Lower lobe of right lung (tissue), 2 donors: ENCODE data around the gene CA12. TPM values are rescaled to one million over a fixed set of nuclear protein-coding genes. Genes with fewer than 3 reads are reported as not detected.

Experiments used
- ATAC-seq, 2 donors: fragments of 200-7000 bp; cut with Tn5 transposase; one replicate each; pipeline ENCODE4 v1.9.1; 2020 to 2022; ENCODE audit warnings: mild to moderate bottlenecking in 2 of 2, moderate library complexity in 2 of 2
- DNase-seq: peaks from one replicate; pipeline ENCODE4 v3.0.0-alpha.2; 2020
- H3K27ac ChIP-seq: fragments of 200-600 bp; one replicate; pipeline ENCODE4 v1.8.0; 2022
- H3K27me3 ChIP-seq: fragments of 200-600 bp; one replicate; pipeline ENCODE4 v1.8.0; 2022; ENCODE audit warnings: low read depth
- H3K36me3 ChIP-seq: fragments of 200-600 bp; one replicate; pipeline ENCODE4 v1.8.0; 2022; ENCODE audit warnings: mild to moderate bottlenecking
- H3K4me1 ChIP-seq: fragments of 200-600 bp; one replicate; pipeline ENCODE4 v1.8.0; 2022
- H3K4me3 ChIP-seq: fragments of 200-600 bp; one replicate; pipeline ENCODE4 v1.8.0; 2022; ENCODE audit warnings: mild to moderate bottlenecking
- H3K9me3 ChIP-seq: fragments of 200-600 bp; one replicate; pipeline ENCODE4 v1.8.0; 2022
- intact Hi-C: fragments of 100-400 bp; cut with DNase I; formaldehyde crosslinking; loops from one replicate; pipeline ENCODE4 v1.11.0; 2022
- total RNA-seq: library from RNA; stranded (reverse); fragmentation: NEBNext Ultra II Directional; extraction: Animal tissue kit (Norgen Biotek cat#: 25700); gene quantifications from one replicate; pipeline ENCODE4 v1.2.1, GENCODE V29; 2021
- TF ChIP-seq, protein P1 (sequence below): fragments of 200-600 bp; IDR thresholded peaks from one replicate; pipeline ENCODE4 v1.8.0; 2022; ENCODE audit warnings: antibody characterized with exemption, mild to moderate bottlenecking
- donor health status: DM: no; HTN: yes; CAD: no; lungs with severe emphysema.

CA12 gene
- total RNA-seq, 1 donor from 2014 or later = 4.9 TPM

DNA sequence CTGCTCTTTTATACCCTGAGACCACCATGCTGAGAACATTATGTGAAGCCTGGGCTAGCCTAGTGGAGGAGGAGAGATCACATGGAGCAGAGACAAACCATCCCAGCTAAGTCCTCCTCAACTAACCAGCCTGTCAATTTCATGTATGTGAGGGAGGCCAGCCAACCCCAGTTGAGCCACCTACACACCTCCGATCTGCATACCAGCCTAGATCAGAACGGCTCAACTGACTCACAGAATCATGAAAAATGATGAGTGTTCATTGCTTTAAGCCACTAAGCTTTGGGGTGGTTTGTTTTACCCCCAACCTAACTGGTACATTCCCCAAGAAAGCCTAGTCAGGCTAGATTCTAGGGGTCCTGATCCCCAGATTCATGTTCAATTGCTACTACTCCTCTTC is 19.4 kb upstream of the CA12 start:
- ATAC-seq = no peak
- Histone ChIP-seq H3K27me3 (no peaks in the 10 kb centered on the region), H3K4me3 (no peak overlapping the region), H3K9me3 (no peaks in the 10 kb centered on the region), H3K4me1 (peaks cover 18% of the 10 kb centered on the region), H3K27ac (no peak overlapping the region), H3K36me3 (no peaks in the 10 kb centered on the region)
- no peak for DNase-seq
- TF ChIP-seq, protein P1, sequence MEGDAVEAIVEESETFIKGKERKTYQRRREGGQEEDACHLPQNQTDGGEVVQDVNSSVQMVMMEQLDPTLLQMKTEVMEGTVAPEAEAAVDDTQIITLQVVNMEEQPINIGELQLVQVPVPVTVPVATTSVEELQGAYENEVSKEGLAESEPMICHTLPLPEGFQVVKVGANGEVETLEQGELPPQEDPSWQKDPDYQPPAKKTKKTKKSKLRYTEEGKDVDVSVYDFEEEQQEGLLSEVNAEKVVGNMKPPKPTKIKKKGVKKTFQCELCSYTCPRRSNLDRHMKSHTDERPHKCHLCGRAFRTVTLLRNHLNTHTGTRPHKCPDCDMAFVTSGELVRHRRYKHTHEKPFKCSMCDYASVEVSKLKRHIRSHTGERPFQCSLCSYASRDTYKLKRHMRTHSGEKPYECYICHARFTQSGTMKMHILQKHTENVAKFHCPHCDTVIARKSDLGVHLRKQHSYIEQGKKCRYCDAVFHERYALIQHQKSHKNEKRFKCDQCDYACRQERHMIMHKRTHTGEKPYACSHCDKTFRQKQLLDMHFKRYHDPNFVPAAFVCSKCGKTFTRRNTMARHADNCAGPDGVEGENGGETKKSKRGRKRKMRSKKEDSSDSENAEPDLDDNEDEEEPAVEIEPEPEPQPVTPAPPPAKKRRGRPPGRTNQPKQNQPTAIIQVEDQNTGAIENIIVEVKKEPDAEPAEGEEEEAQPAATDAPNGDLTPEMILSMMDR = no peak
- intact Hi-C loops = loop anchor here (5.0 kb wide), 1 partner anchor 114 kb away; no protein-coding TSS in a partner anchor

DNA sequence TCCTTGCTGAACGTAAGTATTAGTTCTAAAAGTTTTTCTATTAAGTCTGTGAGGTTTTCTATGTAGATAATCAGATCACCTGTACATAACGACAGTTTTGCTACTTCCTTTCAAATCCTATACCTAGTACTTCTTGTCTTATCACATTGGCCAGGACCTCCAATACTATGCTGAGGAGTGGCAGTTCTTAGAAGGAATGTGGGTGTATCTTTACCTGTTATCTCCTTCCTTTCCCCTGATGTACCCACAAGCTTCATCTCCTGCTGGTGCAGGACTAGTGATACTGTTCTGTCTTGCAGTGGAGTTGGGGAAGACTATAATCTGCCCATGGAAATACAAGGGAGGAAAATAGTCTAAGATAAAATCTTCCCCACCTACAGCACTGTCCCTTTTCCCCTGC is 16.8 kb upstream of the CA12 start:
- no peak overlapping the region for H3K4me3 ChIP-seq
- peaks cover 20% of the 10 kb centered on the region for H3K4me1 ChIP-seq
- DNase-seq (no peak), ATAC-seq (no peak)
- H3K27me3 ChIP-seq = no peaks in the 10 kb centered on the region
- H3K9me3 ChIP-seq = no peaks in the 10 kb centered on the region
- intact Hi-C loops = no loop called here
- H3K27ac ChIP-seq = no peak overlapping the region
- TF ChIP-seq, protein P1 = no peak
- H3K36me3 ChIP-seq = no peaks in the 10 kb centered on the region

DNA sequence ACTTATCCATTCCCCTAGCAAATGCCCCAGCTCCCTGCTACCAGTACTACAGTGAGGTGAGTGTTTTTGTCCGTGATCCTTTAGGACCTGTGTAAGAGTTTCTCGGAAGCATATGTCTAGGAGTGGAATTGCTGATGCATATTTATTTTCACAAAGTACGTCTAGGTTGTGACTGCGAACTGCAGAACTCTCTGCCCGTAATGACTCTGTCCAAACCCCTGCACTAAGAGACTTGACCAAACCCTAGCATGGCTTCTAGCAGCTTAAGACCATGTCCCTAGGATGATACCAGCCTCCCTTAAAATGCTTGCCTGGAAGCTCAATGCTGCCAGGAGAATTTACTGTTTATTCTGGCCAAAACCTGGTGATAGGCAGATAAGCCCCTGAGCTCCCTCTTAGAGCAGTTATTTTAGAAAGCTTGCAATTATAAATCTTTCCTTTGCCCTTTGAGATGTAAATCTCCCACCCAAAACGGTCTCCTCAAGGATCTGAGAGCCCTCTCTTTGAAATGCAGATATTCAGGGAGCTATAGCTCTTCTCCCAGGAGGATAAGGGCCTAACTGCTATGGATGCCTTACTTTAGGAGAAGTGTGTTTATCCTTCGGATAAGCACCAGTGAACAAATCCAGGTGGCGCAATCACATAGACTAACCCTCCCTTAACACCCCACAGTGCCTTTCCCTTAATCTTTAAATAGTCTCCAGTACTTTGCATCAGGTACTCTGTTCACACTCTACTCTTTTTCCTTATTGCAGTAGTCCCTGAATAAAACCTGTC is 14.7 kb upstream of the CA12 start:
- ATAC-seq (peak; percentile 87 to 91), DNase-seq (no peak)
- Histone ChIP-seq H3K27me3 (peaks cover 5% of the 10 kb centered on the region), H3K27ac (no peak overlapping the region), H3K9me3 (no peaks in the 10 kb centered on the region), H3K4me3 (no peak overlapping the region), H3K36me3 (no peaks in the 10 kb centered on the region), H3K4me1 (peaks cover 10% of the 10 kb centered on the region)
- intact Hi-C loops = no loop called here
- TF ChIP-seq, protein P1 = no peak

DNA sequence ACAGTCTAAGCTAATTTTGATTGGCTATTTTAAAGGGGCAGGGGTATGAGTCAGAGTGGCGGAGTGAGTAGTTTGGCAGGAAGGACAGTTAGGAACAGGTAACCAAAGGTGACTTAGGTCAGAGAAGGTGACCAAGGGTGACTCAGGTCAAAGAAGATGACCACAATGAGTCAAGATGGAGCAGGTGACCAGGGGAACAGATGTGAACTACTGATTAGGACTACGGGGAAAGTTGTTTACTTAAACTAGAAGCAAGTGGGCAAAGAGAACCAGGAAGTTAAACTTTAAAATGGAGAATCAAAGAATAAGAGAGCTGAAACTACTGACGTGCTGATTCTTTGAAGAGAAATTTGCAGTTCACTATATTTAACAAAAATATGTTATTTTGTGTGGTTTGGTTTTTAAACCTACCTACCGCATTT is 14.1 kb upstream of the CA12 start:
- intact Hi-C loops = no loop called here
- Histone ChIP-seq H3K4me3 (no peak overlapping the region), H3K4me1 (peaks cover 15% of the 10 kb centered on the region), H3K36me3 (no peaks in the 10 kb centered on the region), H3K27ac (no peak overlapping the region), H3K9me3 (no peaks in the 10 kb centered on the region), H3K27me3 (peaks cover 5% of the 10 kb centered on the region)
- DNase-seq = no peak
- TF ChIP-seq, protein P1 = no peak
- ATAC-seq = peak in 1 of 2 donors; percentile 52

DNA sequence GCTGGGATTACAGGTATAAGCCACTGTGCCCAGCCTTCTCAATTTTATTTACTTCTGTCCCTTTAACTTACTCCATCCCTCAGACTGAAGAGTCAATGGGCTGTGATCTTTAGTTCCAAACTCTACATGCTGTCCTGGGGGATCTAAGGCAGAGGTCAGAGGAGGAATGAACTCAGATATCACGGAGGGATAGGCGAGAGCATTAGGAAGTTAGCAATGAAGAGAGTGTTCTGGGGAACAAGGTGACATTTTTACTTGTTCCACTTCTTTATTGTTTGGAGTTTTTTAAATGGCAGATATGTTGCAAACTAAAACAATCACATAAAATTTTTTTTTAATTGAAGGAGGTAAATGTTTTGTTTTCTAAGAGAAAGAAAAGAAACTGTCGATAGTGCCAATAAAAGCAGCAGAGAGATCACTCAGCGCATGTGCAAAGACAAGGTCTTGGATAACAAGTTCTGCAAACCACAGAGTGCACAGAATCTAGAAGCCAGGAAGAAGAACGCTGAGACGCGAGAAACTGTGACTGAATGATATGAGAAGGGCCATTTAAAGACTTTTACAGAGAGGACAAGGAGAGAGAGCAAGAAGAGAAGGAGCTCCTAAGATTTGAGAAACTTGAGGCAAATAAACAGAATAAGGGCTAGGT is 10.8 kb upstream of the CA12 start:
- H3K27me3 ChIP-seq = peaks cover 5% of the 10 kb centered on the region
- no peak for DNase-seq
- no peak overlapping the region for H3K4me3 ChIP-seq
- H3K4me1 ChIP-seq = peaks cover 26% of the 10 kb centered on the region
- intact Hi-C loops = no loop called here
- no peak overlapping the region for H3K27ac ChIP-seq
- H3K36me3 ChIP-seq = no peaks in the 10 kb centered on the region
- H3K9me3 ChIP-seq = no peaks in the 10 kb centered on the region
- ATAC-seq = no peak
- TF ChIP-seq, protein P1 = no peak
